DOHH2 (cell line): ENCODE results near the gene CRACR2A.

Source experiments
- H3F3A ChIP-seq: fragments of 200-600 bp; sonication (generic), shearing (Covaris generic); 2 replicates; pipeline ENCODE4 v1.6.0; 2016; ENCODE audit warnings: antibody characterized with exemption, mild to moderate bottlenecking; ENCODE audit not compliant: control insufficient read depth, insufficient read depth
- H3K27ac ChIP-seq: fragments of 200-600 bp; sonication (generic); 2 replicates; pipeline ENCODE4 v1.5.1; 2014; ENCODE audit warnings: low read depth, mild to moderate bottlenecking, low read length, moderate library complexity
- H3K27me3 ChIP-seq: fragments of 200-600 bp; sonication (generic); 2 replicates; pipeline ENCODE4 v1.6.1; 2014; ENCODE audit warnings: mild to moderate bottlenecking, low read length, mixed read lengths; ENCODE audit not compliant: control insufficient read depth
- H3K36me3 ChIP-seq: fragments of 200-600 bp; sonication (generic); 2 replicates; pipeline ENCODE4 v1.6.1; 2014; ENCODE audit warnings: mild to moderate bottlenecking, low read length, moderate library complexity, mixed read lengths; ENCODE audit not compliant: control insufficient read depth
- H3K4me1 ChIP-seq: fragments of 200-600 bp; sonication (generic); 2 replicates; pipeline ENCODE4 v1.6.1; 2014; ENCODE audit warnings: mild to moderate bottlenecking, low read length, mixed read lengths; ENCODE audit not compliant: control insufficient read depth
- H3K4me2 ChIP-seq: fragments of 200-600 bp; sonication (generic); 2 replicates; pipeline ENCODE4 v1.6.0; 2014; ENCODE audit warnings: mild to moderate bottlenecking, low read length, moderate library complexity
- H3K4me3 ChIP-seq: fragments of 200-600 bp; sonication (generic); 2 replicates; pipeline ENCODE4 v1.5.1; 2014; ENCODE audit warnings: mild to moderate bottlenecking, low read length, mixed read lengths
- H3K79me2 ChIP-seq: fragments of 200-600 bp; sonication (generic); 2 replicates; pipeline ENCODE4 v1.6.1; 2014; ENCODE audit warnings: mild to moderate bottlenecking, low read length, mixed read lengths; ENCODE audit not compliant: control insufficient read depth
- H3K9me2 ChIP-seq: fragments of 200-600 bp; sonication (generic); replicated peaks from 2 replicates; pipeline ENCODE4 v1.6.1; 2014; ENCODE audit warnings: mild to moderate bottlenecking, low read length, mixed read lengths; ENCODE audit not compliant: control insufficient read depth
- H3K9me3 ChIP-seq: fragments of 200-600 bp; sonication (generic); 2 replicates; pipeline ENCODE4 v1.6.1; 2014; ENCODE audit warnings: antibody characterized with exemption, low read length, mixed read lengths; ENCODE audit not compliant: control insufficient read depth, insufficient read depth
- H4K20me1 ChIP-seq: fragments of 200-600 bp; sonication (generic); 2 replicates; pipeline ENCODE4 v1.6.0; 2014; ENCODE audit warnings: low read depth, mild to moderate bottlenecking, antibody characterized with exemption, low read length, moderate library complexity; ENCODE audit not compliant: control insufficient read depth, insufficient read depth
- EZH2phosphoT487 ChIP-seq: fragments of 200-600 bp; sonication (generic); IDR thresholded peaks from 2 replicates; pipeline ENCODE4 v1.6.1; 2017; ENCODE audit warnings: borderline replicate concordance, mild to moderate bottlenecking, antibody characterized with exemption, low read length, moderate library complexity, mixed read lengths
- TF ChIP-seq, protein P1 (sequence below): fragments of 200-600 bp; sonication (generic); IDR thresholded peaks from one replicate; pipeline ENCODE4 v1.5.1; 2014; ENCODE audit warnings: antibody characterized with exemption, mild to moderate bottlenecking, low read depth, low read length; ENCODE audit not compliant: poor library complexity, severe bottlenecking

CRACR2A gene

DNA sequence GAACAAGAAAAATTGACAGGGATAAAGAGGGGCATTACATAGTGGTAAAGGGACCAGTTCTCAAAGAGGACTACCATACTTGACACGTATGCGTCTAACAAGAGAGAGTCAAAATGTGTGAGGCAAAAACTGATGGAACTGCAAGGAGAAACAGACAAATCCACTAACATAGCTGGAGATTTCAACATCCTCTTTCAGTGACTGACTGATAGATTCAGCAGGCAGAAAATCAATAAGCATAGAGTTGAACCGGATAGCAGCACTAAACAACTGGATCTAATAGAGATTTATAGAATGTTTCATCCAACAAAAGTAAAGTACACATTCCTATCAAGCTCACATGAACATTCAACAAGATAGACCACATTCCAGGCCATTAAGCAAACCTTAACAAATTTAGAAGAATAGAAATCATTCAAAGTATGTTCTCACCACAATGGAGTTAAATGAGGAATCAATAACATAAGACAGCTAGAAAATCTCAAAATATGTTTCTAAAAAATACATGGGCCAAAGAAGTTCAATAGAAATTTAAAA is 16.1 kb upstream of the CRACR2A start:
- Histone ChIP-seq H3K4me3 (no peak overlapping the region), H3K36me3 (no peaks in the 10 kb centered on the region), H3K27me3 (no peaks in the 10 kb centered on the region), H3K9me2 (no peaks in the 10 kb centered on the region), H3K4me1 (peaks cover 29% of the 10 kb centered on the region), H3K4me2 (no peak overlapping the region), H3K79me2 (no peaks in the 10 kb centered on the region), H3K27ac (no peak overlapping the region), H4K20me1 (no peaks in the 10 kb centered on the region), H3K9me3 (no peaks in the 10 kb centered on the region), H3F3A (no peaks in the 10 kb centered on the region; the same call in 1 of the 2 replicates)
- no peak for TF ChIP-seq EZH2phosphoT487
- TF ChIP-seq, protein P1, sequence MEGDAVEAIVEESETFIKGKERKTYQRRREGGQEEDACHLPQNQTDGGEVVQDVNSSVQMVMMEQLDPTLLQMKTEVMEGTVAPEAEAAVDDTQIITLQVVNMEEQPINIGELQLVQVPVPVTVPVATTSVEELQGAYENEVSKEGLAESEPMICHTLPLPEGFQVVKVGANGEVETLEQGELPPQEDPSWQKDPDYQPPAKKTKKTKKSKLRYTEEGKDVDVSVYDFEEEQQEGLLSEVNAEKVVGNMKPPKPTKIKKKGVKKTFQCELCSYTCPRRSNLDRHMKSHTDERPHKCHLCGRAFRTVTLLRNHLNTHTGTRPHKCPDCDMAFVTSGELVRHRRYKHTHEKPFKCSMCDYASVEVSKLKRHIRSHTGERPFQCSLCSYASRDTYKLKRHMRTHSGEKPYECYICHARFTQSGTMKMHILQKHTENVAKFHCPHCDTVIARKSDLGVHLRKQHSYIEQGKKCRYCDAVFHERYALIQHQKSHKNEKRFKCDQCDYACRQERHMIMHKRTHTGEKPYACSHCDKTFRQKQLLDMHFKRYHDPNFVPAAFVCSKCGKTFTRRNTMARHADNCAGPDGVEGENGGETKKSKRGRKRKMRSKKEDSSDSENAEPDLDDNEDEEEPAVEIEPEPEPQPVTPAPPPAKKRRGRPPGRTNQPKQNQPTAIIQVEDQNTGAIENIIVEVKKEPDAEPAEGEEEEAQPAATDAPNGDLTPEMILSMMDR: no peak

DNA sequence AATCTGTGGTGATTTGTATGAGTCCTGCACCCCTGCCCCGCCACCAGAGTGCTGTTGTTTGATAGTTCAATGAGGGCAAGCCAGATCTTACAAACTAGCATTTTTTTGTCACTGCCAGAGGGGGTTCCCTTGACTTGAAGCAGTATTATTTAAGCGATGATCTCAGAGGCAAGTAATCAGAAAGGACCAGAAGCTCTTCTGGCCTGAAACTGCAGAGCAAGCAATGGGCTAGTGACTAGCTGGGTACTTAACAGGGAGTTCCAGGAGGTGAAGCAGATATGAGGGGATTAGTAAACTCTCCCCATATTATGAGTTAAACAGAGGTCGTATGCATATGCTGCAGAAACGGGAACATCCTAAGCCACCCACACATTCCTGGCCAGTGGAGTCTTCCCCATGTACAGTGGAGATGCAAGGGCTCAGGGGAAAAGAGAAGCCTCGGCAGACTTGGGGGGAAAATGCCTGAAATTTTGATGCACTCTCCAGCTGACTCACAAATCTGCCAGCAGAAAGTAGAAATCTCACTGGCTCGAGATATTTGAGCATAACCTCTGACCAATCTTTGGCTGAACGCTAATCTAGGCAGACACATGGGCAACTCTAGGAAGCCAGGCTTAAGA is 8.3 kb upstream of the CRACR2A start:
- Histone ChIP-seq H3K4me3 (no peak overlapping the region), H3K4me1 (0 out of 2 replicates have a peak, but pooled peaks cover 3% of the 10 kb centered on the region), H3K9me2 (no peaks in the 10 kb centered on the region), H3F3A (no peaks in the 10 kb centered on the region; the same call in 1 of the 2 replicates), H3K4me2 (no peak overlapping the region), H4K20me1 (no peaks in the 10 kb centered on the region), H3K27ac (no peak overlapping the region), H3K27me3 (no peaks in the 10 kb centered on the region; the same call in 1 of the 2 replicates), H3K36me3 (no peaks in the 10 kb centered on the region), H3K9me3 (0 out of 2 replicates have a peak, but pooled peaks cover 3% of the 10 kb centered on the region), H3K79me2 (no peaks in the 10 kb centered on the region)
- TF ChIP-seq EZH2phosphoT487: no peak
- TF ChIP-seq, protein P1: no peak

DNA sequence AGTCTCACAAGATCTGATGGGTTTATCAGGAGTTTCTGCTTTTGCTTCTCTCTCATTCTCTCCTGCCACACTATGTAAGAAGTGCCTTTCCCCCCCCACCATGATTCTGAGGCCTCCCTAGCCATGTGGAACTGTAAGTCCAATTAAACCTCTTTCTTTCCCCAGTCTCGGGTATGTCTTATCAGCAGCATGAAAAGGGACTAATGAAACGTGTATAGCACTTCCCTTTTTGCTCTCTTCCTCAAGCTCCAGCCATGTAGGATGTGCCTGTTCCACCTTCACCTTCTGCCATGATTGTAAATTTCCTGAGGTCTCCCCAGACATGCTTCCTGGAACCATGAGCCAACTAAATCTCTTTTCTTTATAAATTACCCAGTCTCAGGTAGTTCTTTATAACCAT is 7.0 kb upstream of the CRACR2A start:
- H3K9me2 ChIP-seq: no peaks in the 10 kb centered on the region
- no peak overlapping the region for H3K27ac ChIP-seq
- no peak overlapping the region for H3K4me2 ChIP-seq
- H3F3A ChIP-seq: no peaks in the 10 kb centered on the region
- H3K9me3 ChIP-seq: 0 out of 2 replicates have a peak, but pooled peaks cover 3% of the 10 kb centered on the region
- H3K79me2 ChIP-seq: no peaks in the 10 kb centered on the region
- H3K4me3 ChIP-seq: no peak overlapping the region
- no peaks in the 10 kb centered on the region for H3K36me3 ChIP-seq
- no peak for TF ChIP-seq EZH2phosphoT487
- TF ChIP-seq, protein P1: no peak
- H3K4me1 ChIP-seq: 0 out of 2 replicates have a peak, but pooled peaks cover 3% of the 10 kb centered on the region
- no peaks in the 10 kb centered on the region for H4K20me1 ChIP-seq
- H3K27me3 ChIP-seq: no peaks in the 10 kb centered on the region; the same call in 1 of the 2 replicates
